K562 (cell line): ENCODE data around the gene KCNQ2.

Experiments used
- CHD1 ChIP-seq: fragments of 200-600 bp; sonication (generic); IDR thresholded peaks from one replicate; pipeline ENCODE4 v1.6.1; 2012; ENCODE audit warnings: mild to moderate bottlenecking, moderate library complexity, low read length, inconsistent platforms
- NR1H2 ChIP-seq: sonication (generic); formaldehyde crosslinking; IDR thresholded peaks from 2 replicates; pipeline ENCODE4 v1.4.0; 2020; ENCODE audit warnings: mild to moderate bottlenecking, missing genetic modification reagents
- RAD21 ChIP-seq, 2 experiments: fragments of 250-450 bp in 1 of 2; fragments of 450-650 bp in 1 of 2; sonication (Bioruptor Pico) in 1 of 2; formaldehyde crosslinking in 1 of 2; IDR thresholded peaks in 1 of 2; conservative IDR thresholded peaks in 1 of 2; 2 replicates each; pipeline versions ENCODE4 v1.4.0 to v1.8.0; 2020 to 2022; ENCODE audit warnings: mild to moderate bottlenecking in 2 of 2, moderate library complexity in 1 of 2
- TF ChIP-seq, protein P1 (sequence below), 3 experiments: IDR thresholded peaks in 2 of 3; conservative IDR thresholded peaks in 1 of 3; 2 replicates each; pipeline ENCODE4 v1.5.1; 2011 to 2012; ENCODE audit warnings: low read length in 3 of 3, mild to moderate bottlenecking in 3 of 3, control low read depth in 2 of 3, improper control_type of control experiment in 1 of 3, inconsistent platforms in 1 of 3, low read depth in 1 of 3, mixed read lengths in 1 of 3, moderate library complexity in 1 of 3; ENCODE audit not compliant: insufficient read depth in 2 of 3
- TF ChIP-seq, protein P2 (sequence below), 2 experiments: IDR thresholded peaks; 2 replicates each; pipeline ENCODE4 v1.6.1; 2011; ENCODE audit warnings: borderline replicate concordance in 1 of 2, control low read depth in 1 of 2, low read depth in 1 of 2, low read length in 1 of 2, mild to moderate bottlenecking in 1 of 2, mixed read lengths in 1 of 2, moderate library complexity in 1 of 2; ENCODE audit not compliant: insufficient read depth in 1 of 2, insufficient read length in 1 of 2, poor library complexity in 1 of 2, severe bottlenecking in 1 of 2; ENCODE audit errors: extremely low read depth in 1 of 2

DNA sequence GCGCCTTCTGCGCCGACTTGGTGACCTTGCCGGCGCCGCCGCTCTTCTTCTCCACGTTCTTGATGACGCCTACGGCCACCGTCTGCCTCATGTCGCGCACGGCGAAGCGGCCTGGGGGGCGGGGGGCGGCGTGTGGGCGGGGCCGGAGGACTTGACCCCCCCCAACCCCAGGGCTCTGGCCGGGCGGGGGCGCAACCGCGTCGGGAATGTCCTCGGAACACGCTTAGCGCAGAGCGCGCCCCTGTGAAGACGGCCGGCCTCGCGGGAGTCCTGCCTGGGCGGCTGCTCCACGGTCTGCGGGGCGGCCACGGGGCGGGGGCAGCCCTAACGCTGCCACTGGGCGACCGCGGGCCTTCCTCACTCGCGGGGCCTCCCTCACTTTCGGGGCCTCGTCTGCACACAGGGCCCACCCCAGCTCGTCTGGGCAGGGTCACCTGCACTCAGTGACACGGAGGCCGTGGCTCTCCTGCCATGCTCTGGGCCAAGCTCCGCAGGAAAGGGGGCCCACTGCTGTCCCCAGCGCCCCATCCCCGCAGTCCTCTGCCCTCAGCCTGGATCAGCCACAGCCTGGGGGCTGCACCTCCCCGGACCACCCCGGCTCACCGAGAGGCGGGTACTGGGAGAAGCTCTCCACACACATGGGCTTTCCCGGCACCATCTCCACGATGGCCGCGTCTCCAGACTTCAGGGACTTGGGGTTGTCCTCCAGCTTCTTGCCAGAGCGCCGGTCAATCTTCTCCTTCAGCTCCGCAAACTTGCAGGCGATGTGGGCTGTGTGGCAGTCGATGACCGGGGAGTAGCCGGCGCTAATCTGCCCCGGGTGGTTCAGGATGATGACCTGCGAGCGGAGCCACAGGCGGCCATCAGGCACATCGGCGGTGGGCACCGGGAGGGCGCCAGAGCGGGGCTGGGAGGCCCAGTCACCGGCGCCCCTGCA, 16.1 kb upstream of the KCNQ2 start:
- no peak for TF ChIP-seq CHD1
- TF ChIP-seq, protein P1, sequence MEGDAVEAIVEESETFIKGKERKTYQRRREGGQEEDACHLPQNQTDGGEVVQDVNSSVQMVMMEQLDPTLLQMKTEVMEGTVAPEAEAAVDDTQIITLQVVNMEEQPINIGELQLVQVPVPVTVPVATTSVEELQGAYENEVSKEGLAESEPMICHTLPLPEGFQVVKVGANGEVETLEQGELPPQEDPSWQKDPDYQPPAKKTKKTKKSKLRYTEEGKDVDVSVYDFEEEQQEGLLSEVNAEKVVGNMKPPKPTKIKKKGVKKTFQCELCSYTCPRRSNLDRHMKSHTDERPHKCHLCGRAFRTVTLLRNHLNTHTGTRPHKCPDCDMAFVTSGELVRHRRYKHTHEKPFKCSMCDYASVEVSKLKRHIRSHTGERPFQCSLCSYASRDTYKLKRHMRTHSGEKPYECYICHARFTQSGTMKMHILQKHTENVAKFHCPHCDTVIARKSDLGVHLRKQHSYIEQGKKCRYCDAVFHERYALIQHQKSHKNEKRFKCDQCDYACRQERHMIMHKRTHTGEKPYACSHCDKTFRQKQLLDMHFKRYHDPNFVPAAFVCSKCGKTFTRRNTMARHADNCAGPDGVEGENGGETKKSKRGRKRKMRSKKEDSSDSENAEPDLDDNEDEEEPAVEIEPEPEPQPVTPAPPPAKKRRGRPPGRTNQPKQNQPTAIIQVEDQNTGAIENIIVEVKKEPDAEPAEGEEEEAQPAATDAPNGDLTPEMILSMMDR (IDR thresholded peaks at IDR 0.05 in 2 of 3, conservative IDR thresholded peaks at IDR 0.05 in 1 of 3; ENCODE audit: insufficient read depth in 2 of 3, low read depth in 1 of 3, low read length in 3 of 3), result no peak
- TF ChIP-seq, protein P2, sequence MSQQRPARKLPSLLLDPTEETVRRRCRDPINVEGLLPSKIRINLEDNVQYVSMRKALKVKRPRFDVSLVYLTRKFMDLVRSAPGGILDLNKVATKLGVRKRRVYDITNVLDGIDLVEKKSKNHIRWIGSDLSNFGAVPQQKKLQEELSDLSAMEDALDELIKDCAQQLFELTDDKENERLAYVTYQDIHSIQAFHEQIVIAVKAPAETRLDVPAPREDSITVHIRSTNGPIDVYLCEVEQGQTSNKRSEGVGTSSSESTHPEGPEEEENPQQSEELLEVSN (IDR thresholded peaks at IDR 0.05; ENCODE audit: borderline replicate concordance in 1 of 2, extremely low read depth in 1 of 2, insufficient read depth in 1 of 2, insufficient read length in 1 of 2, low read depth in 1 of 2, low read length in 1 of 2, poor library complexity in 1 of 2, severe bottlenecking in 1 of 2), result no peak
- TF ChIP-seq NR1H2 (CRISPR knock-in tag), result no peak
- no peak for TF ChIP-seq RAD21 (CRISPR knock-in tag; conservative IDR thresholded peaks at IDR 0.05 in 1 of 2, IDR thresholded peaks at IDR 0.05 in 1 of 2)
